K562 (cell line): ENCODE data around the gene RGS6. TPM values are rescaled to one million over a fixed set of nuclear protein-coding genes. Genes with fewer than 3 reads are reported as not detected.

ENCODE experiments used
- ATAC-seq: fragments of 200-7000 bp; cut with Tn5 transposase; 3 replicates; pipeline ENCODE4 v1.9.1; 2020; ENCODE audit warnings: moderate library complexity
- BruUV-seq: library from RNA; stranded (reverse); fragments of 400-500 nt; replicated peaks from 2 replicates; lab custom pipeline; 2021; lab: Mats Ljungman, UMichigan
- CTCF ChIA-PET: fragments of 300-600 bp; formaldehyde crosslinking; extraction: SDS; loops from one replicate; lab custom pipeline; 2021; ENCODE audit warnings: low intra/inter-chr PET ratio; lab: Yijun Ruan, JAX
- POLR2A ChIA-PET: fragments of 300-600, 350-650 bp; sonication (Branson Sonifier 250); formaldehyde crosslinking; extraction: SDS; loops from one replicate; lab custom pipeline; 2021; ENCODE audit warnings: antibody characterized with exemption, inconsistent platforms; lab: Yijun Ruan, JAX
- DNase-seq, 4 experiments: peaks; one replicate each; pipeline versions ENCODE4 v3.0.0 to v3.0.0-alpha.2; 2011 to 2018; ENCODE audit warnings: low spot score in 3 of 4, mixed read lengths in 3 of 4; ENCODE audit errors: extremely low read depth in 1 of 4
- FAIRE-seq: peaks from 2 replicates; lab custom pipeline; 2011; peaks lifted over from hg19 to GRCh38; lab: Jason Lieb, UNC
- H2AFZ ChIP-seq: 2 replicates; pipeline ENCODE4 v1.6.0; 2011; ENCODE audit warnings: low read depth, low read length, control low read depth, inconsistent platforms
- H3K27ac ChIP-seq: fragments of 200-600 bp; 3 replicates; pipeline ENCODE4 v1.8.0; 2011; ENCODE audit warnings: low read depth, mild to moderate bottlenecking, control low read depth, inconsistent platforms, low read length, moderate library complexity, mixed read lengths; ENCODE audit errors: extremely low read depth
- H3K27me3 ChIP-seq, 2 experiments: fragments of 300-600 bp in 1 of 2; 2 replicates in 1 of 2; 3 replicates in 1 of 2; pipeline versions ENCODE4 v1.6.0 to v1.8.0; 2011; ENCODE audit warnings: inconsistent platforms in 2 of 2, low read length in 2 of 2, mild to moderate bottlenecking in 1 of 2, mixed read lengths in 1 of 2, moderate library complexity in 1 of 2; ENCODE audit not compliant: control insufficient read depth in 2 of 2, insufficient read depth in 2 of 2
- H3K36me3 ChIP-seq: fragments of 300-600 bp; 3 replicates; pipeline ENCODE4 v1.8.0; 2011; ENCODE audit warnings: mild to moderate bottlenecking, low read length, inconsistent platforms; ENCODE audit not compliant: control insufficient read depth, insufficient read depth
- H3K4me1 ChIP-seq, 2 experiments: fragments of 200-600 bp in 1 of 2; replicated peaks in 1 of 2; 2 replicates in 1 of 2; 3 replicates in 1 of 2; pipeline versions ENCODE4 v1.5.1 to v1.8.0; 2011; ENCODE audit warnings: inconsistent platforms in 2 of 2, low read length in 2 of 2, mild to moderate bottlenecking in 1 of 2, mixed read lengths in 1 of 2, moderate library complexity in 1 of 2; ENCODE audit not compliant: control insufficient read depth in 2 of 2, insufficient read depth in 2 of 2
- H3K4me2 ChIP-seq: 2 replicates; pipeline ENCODE4 v1.6.1; 2011; ENCODE audit warnings: low read length, control low read depth, inconsistent platforms, mixed read lengths; ENCODE audit not compliant: insufficient read depth
- H3K4me3 ChIP-seq: fragments of 200-600 bp; sonication (generic), shearing (Covaris generic); 2 replicates; pipeline ENCODE4 v1.5.1; 2016; ENCODE audit warnings: control low read depth, inconsistent platforms
- H3K79me2 ChIP-seq: fragments of 200-600 bp; 3 replicates; pipeline ENCODE4 v1.8.0; 2011; ENCODE audit warnings: low read length, inconsistent platforms; ENCODE audit not compliant: control insufficient read depth, insufficient read depth
- H3K9ac ChIP-seq, 2 experiments: 2 replicates each; pipeline versions ENCODE4 v1.6.0 to v1.6.1; 2011; ENCODE audit warnings: low read depth in 2 of 2, low read length in 2 of 2, control low read depth in 1 of 2, inconsistent platforms in 1 of 2, mild to moderate bottlenecking in 1 of 2, mixed read lengths in 1 of 2; ENCODE audit not compliant: insufficient read depth in 1 of 2
- H3K9me1 ChIP-seq: one replicate; pipeline ENCODE4 v1.6.0; 2011; ENCODE audit warnings: inconsistent platforms, mild to moderate bottlenecking, low read length, moderate library complexity; ENCODE audit not compliant: control insufficient read depth, insufficient read depth
- H3K9me3 ChIP-seq: replicated peaks from 2 replicates; pipeline ENCODE4 v1.5.1; 2011; ENCODE audit warnings: low read depth, low read length, inconsistent platforms; ENCODE audit not compliant: control insufficient read depth, insufficient read depth
- H4K20me1 ChIP-seq: replicated peaks from 2 replicates; pipeline ENCODE4 v1.6.1; 2011; ENCODE audit warnings: low read length, inconsistent platforms, mixed read lengths; ENCODE audit not compliant: control insufficient read depth, insufficient read depth
- CC2D1A ChIP-seq: fragments of 450-650 bp; IDR thresholded peaks from 2 replicates; pipeline ENCODE4 v1.6.1; 2017; ENCODE audit warnings: mild to moderate bottlenecking
- E2F1 ChIP-seq: sonication (generic); formaldehyde crosslinking; IDR thresholded peaks from 2 replicates; pipeline ENCODE4 v1.8.1; 2023; ENCODE audit warnings: mild to moderate bottlenecking, missing genetic modification reagents, moderate library complexity
- FOXM1 ChIP-seq, 2 experiments: fragments of 450-650 bp in 1 of 2; sonication (generic) in 1 of 2; formaldehyde crosslinking in 1 of 2; IDR thresholded peaks; 2 replicates each; pipeline versions ENCODE4 v1.6.1 to v1.9.0; 2017 to 2022; ENCODE audit warnings: low read depth in 2 of 2, mild to moderate bottlenecking in 2 of 2, missing genetic modification reagents in 1 of 2, moderate library complexity in 1 of 2
- FOXP1 ChIP-seq: sonication (generic); formaldehyde crosslinking; IDR thresholded peaks from 2 replicates; pipeline ENCODE4 v1.8.0; 2022; ENCODE audit warnings: mild to moderate bottlenecking, missing genetic modification reagents
- HOXB6 ChIP-seq: fragments of 250-450 bp; sonication (Bioruptor Pico); IDR thresholded peaks from 2 replicates; pipeline ENCODE4 v1.5.1; 2022; ENCODE audit warnings: mild to moderate bottlenecking, borderline replicate concordance
- KLF16 ChIP-seq: IDR thresholded peaks from 2 replicates; pipeline ENCODE4 v1.6.1; 2016; ENCODE audit warnings: antibody characterized with exemption
- MAFK ChIP-seq: IDR thresholded peaks from 2 replicates; pipeline ENCODE4 v1.6.1; 2011; ENCODE audit warnings: low read length, improper control_type of control experiment
- SAP30 ChIP-seq: fragments of 200-600 bp; sonication (generic); IDR thresholded peaks from 2 replicates; pipeline ENCODE4 v1.6.1; 2012; ENCODE audit warnings: borderline replicate concordance, low read depth, mild to moderate bottlenecking, moderate library complexity, low read length, control low read depth, inconsistent platforms; ENCODE audit not compliant: insufficient read depth, poor library complexity, severe bottlenecking
- SNRNP70 ChIP-seq: fragments of 200-400 bp; formaldehyde crosslinking; optimal IDR thresholded peaks from 2 replicates; pipeline ENCODE3; 2017; ENCODE audit warnings: low read depth, low read length
- SOX6 ChIP-seq: fragments of 450-650 bp; IDR thresholded peaks from 2 replicates; pipeline ENCODE4 v1.6.1; 2014; ENCODE audit warnings: mild to moderate bottlenecking
- SRSF3 ChIP-seq: fragments of 200-400 bp; formaldehyde crosslinking; IDR thresholded peaks from 2 replicates; pipeline ENCODE4 v1.6.1; 2016; ENCODE audit warnings: mild to moderate bottlenecking, low read length, moderate library complexity; ENCODE audit not compliant: insufficient read depth
- TAL1 ChIP-seq: fragments of 450-650 bp; IDR thresholded peaks from 2 replicates; pipeline ENCODE4 v1.6.1; 2016; ENCODE audit warnings: mild to moderate bottlenecking
- TBP ChIP-seq: optimal IDR thresholded peaks from 2 replicates; pipeline ENCODE3; 2011; ENCODE audit warnings: low read depth, low read length, improper control_type of control experiment
- TCF3 ChIP-seq: sonication (generic); formaldehyde crosslinking; IDR thresholded peaks from 2 replicates; pipeline ENCODE4 v1.4.0; 2020; ENCODE audit warnings: mild to moderate bottlenecking, missing genetic modification reagents
- YY1 ChIP-seq, 3 experiments: IDR thresholded peaks; 2 replicates each; pipeline ENCODE4 v1.6.1; 2011; ENCODE audit warnings: low read length in 2 of 3, mild to moderate bottlenecking in 2 of 3, moderate library complexity in 2 of 3, borderline replicate concordance in 1 of 3, control low read depth in 1 of 3, low read depth in 1 of 3; ENCODE audit not compliant: insufficient read depth in 3 of 3, insufficient replicate concordance in 2 of 3, control insufficient read depth in 1 of 3, insufficient read length in 1 of 3; ENCODE audit errors: extremely low read depth in 1 of 3
- ZNF175 ChIP-seq: fragments of 200-800 bp; sonication (Bioruptor generic); IDR thresholded peaks from 2 replicates; pipeline ENCODE4 v1.6.1; 2016; ENCODE audit warnings: low read depth, mild to moderate bottlenecking, missing genetic modification characterization, missing compliant biosample characterization
- ZNF395 ChIP-seq: fragments of 200-800 bp; sonication (Bioruptor generic); IDR thresholded peaks from 2 replicates; pipeline ENCODE4 v1.6.1; 2017; ENCODE audit warnings: missing genetic modification characterization, missing compliant biosample characterization
- ZNF431 ChIP-seq: sonication (generic); formaldehyde crosslinking; IDR thresholded peaks from 2 replicates; pipeline ENCODE4 v1.8.0; 2022; ENCODE audit warnings: mild to moderate bottlenecking, missing genetic modification reagents
- ZNF77 ChIP-seq: fragments of 250-450 bp; sonication (Bioruptor Pico); IDR thresholded peaks from 2 replicates; pipeline ENCODE4 v1.5.0; 2020
- WGBS: fragments of 100-300 bp; shearing (Covaris generic); methylation state at CpG from one replicate; pipeline ENCODE4 v1.1.6; 2016; ENCODE audit warnings: low coverage, mixed read lengths; ENCODE audit not compliant: insufficient coverage; ENCODE audit errors: missing lambda C conversion rate; 5-methylcytosine and 5-hydroxymethylcytosine counted together
- in situ Hi-C: fragments of 300-500 bp; cut with MboI; formaldehyde crosslinking; loops from 4 replicates; pipeline ENCODE4 v1.15.0; 2018; ENCODE audit warnings: inconsistent platforms, mixed read lengths
- intact Hi-C: fragments of 100-400 bp; cut with micrococcal nuclease; formaldehyde crosslinking; loops from 2 replicates; pipeline ENCODE4 v1.14.2; 2022
- polyA plus RNA-seq, 8 experiments: library from polyadenylated mRNA; depleted of rRNA in 4 of 8; stranded (reverse) in 5 of 8; unstranded in 3 of 8; fragments of >200 nt; fragmentation: Nextera tagmentation in 2 of 8; fragmentation: Illumina TruSeq in 1 of 8; extraction: Ambion mirVana in 2 of 8; extraction: Trizol in 1 of 8; gene quantifications; 2 replicates each; pipeline versions ENCODE4 v1.2.1 to v1.2.3, GENCODE V29; 2011 to 2014; ENCODE audit warnings: inconsistent platforms in 1 of 8, missing spikeins in 1 of 8
- total RNA-seq, 7 experiments: library from RNA; depleted of rRNA in 6 of 7; stranded (reverse); fragments of >200 nt in 6 of 7; fragmentation: Illumina TruSeq in 2 of 7; extraction: Trizol in 2 of 7; gene quantifications; 2 replicates each; pipeline versions ENCODE4 v1.2.1 to v1.2.3, GENCODE V29; 2011 to 2021; ENCODE audit warnings: low replicate concordance in 1 of 7

Gene RGS6
- total and polyA plus RNA-seq, 9 of the 15 experiments (the other 6 are each of a cell fraction or from before 2014, with no cell fraction given) = not detected

GRCh38 chr14:72599579-72600470, 667.6 kb downstream of the RGS6 start:
- Histone ChIP-seq H3K36me3 (no peaks in the 10 kb centered on the region), H3K9me1 (no peaks in the 10 kb centered on the region), H3K4me3 (no peak overlapping the region), H2AFZ (no peak overlapping the region), H3K9me3 (no peaks in the 10 kb centered on the region), H3K79me2 (no peaks in the 10 kb centered on the region), H3K27me3 (peaks cover 6 to 21% of the 10 kb centered on the region in 2 experiments; a peak in 4 of 5 replicates), H3K4me2 (no peak overlapping the region; the same call in 1 of the 2 replicates), H3K9ac (peak overlapping the region in 1 of 2 experiments; percentile 10; a peak in 1 of 4 replicates), H3K4me1 (peaks cover 0 to 12% of the 10 kb centered on the region in 2 experiments; a peak in 4 of 5 replicates), H3K27ac (no peak overlapping the region), H4K20me1 (no peaks in the 10 kb centered on the region; the same call in 1 of the 2 replicates)
- BruUV-seq = no TSS peak
- FAIRE-seq (no peak), ATAC-seq (peak; percentile 89), DNase-seq (peak; percentile 48 to 68 (median 59))
- ChIA-PET POLR2A (interaction anchor here (1.2 kb wide), 1 partner anchor 11 kb away, joined by 3 read pairs; no protein-coding TSS in a partner anchor), CTCF (no interaction called here)
- in situ Hi-C loops (no loop called here), intact Hi-C loops (no loop called here)
- WGBS = 2% methylated on average over 9 of the region's 16 CpGs
- TF ChIP-seq MAFK = no peak
- no peak for TF ChIP-seq E2F1
- no peak for TF ChIP-seq ZNF175 (CRISPR knock-in tag)
- TF ChIP-seq FOXM1 (IDR thresholded peaks at IDR 0.05; ENCODE audit: low read depth) = 0 out of 2 replicates have a peak, but pooled peaks have one; percentile 15
- no peak for TF ChIP-seq FOXM1 (CRISPR knock-in tag; IDR thresholded peaks at IDR 0.05; ENCODE audit: low read depth)
- no peak for TF ChIP-seq SAP30
- TF ChIP-seq YY1 (IDR thresholded peaks at IDR 0.05; ENCODE audit: borderline replicate concordance in 1 of 3, control insufficient read depth in 1 of 3, extremely low read depth in 1 of 3, insufficient read depth in 3 of 3, insufficient read length in 1 of 3, insufficient replicate concordance in 2 of 3, low read depth in 1 of 3, low read length in 2 of 3) = no peak
- 0 out of 2 replicates have a peak, but pooled peaks have one; percentile 36 for TF ChIP-seq SOX6
- TF ChIP-seq TBP = peak; percentile 89
- TF ChIP-seq FOXP1 = no peak
- no peak for TF ChIP-seq ZNF431 (CRISPR knock-in tag)
- peak; percentile 85 for TF ChIP-seq TCF3 (CRISPR knock-in tag)
- TF ChIP-seq ZNF395 (CRISPR knock-in tag) = no peak
- no peak for TF ChIP-seq SRSF3
- TF ChIP-seq CC2D1A = no peak
- no peak for TF ChIP-seq SNRNP70
- no peak for TF ChIP-seq ZNF77 (CRISPR knock-in tag)
- TF ChIP-seq HOXB6 = no peak
- peak; percentile 50; the same call in 1 of the 2 replicates for TF ChIP-seq KLF16
- peak; percentile 76 for TF ChIP-seq TAL1
